Hippocampal formation (tissue), 2 donors: ENCODE measurements around the gene AQP10.
"Not testable (repeated sequence)": the region's sequence is repeated elsewhere in the genome, so short reads cannot be mapped to it uniquely, and the experiment has no call there.

Experiments used
- DNase-seq, 2 donors: peaks; one replicate each; lab custom pipeline; 2025; lab: John Stamatoyannopoulos, UW

The AQP10 gene, protein sequence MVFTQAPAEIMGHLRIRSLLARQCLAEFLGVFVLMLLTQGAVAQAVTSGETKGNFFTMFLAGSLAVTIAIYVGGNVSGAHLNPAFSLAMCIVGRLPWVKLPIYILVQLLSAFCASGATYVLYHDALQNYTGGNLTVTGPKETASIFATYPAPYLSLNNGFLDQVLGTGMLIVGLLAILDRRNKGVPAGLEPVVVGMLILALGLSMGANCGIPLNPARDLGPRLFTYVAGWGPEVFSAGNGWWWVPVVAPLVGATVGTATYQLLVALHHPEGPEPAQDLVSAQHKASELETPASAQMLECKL

DNA sequence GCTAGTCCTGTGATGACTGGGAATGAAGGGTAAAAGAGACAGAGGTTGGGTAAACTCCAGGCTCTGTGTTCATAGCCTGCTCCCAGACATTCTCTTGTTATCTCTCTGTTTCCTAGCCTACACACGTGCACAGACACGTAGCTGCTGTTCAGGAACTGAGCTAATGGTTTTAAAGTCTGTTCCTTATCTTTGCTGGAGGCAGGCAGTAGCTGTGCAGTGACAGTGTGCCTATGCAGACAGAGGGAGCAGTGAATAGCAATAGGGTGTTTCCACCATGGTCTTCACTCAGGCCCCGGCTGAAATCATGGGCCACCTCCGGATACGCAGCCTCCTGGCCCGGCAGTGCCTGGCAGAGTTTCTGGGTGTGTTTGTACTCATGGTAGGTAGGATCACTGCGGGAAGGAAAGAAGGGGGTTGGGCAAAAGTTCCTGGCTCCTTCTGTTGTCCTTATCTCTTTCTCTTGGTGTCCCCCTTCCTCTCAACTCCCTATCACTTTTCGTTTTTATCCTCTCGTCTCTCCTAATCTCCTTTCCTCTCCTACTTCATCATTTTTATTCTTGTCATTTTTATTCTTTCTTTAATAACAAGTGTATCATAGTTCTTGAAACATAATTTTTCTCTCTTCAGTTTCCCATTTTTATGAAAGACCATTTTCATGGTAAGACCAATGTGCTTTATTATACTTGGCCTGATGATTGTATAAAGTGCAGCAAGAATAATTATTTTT lies at the start of gene AQP10:
Gene AQP10, plus strand, starts transcription at position 212 of the 727 bp plus-strand sequence. Its CDS starts 63 bp downstream, at position 275.
- DNase-seq: no peak

DNA sequence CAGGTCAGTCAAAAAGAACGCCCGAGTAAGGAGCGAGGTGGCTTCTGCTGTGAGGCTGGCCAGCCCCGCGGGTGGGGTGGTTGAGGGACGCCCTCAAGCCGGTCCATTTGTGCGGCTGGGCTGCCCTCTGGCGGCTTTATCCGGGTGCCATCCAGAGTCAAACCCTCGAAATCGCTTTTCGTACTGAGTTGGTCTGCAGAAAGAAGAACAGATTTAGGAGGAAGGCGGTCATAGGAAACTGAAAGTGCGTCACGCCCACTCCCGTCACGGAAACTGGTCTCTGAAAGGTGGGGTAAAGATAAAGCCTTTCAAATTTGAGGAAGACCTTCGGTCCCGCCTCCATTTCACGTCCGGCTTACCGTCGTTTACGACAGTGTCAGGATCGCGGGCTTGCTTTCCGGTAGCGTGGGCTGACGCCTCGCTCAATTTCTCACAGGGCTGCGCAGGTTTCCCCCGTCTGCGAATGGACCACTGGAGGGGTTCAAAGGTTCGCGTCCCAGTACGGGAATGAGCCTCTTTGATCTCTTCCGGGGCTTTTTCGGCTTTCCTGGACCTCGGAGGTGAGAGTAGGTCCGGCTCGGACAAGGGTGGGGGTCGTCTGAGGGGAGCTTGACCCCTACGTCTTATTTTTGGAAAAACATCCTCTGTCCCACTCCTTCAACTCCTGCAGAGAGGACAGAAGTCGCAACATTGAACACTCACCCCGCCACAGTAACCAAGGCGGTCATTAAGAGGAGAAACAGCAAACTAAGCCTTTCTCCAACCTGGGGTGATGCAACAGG lies 48.5 kb upstream of the AQP10 start, which contains the start of gene HAX1:
Gene HAX1, plus strand, starts transcription at position 413 of the 782 bp plus-strand sequence. Its CDS starts 95 bp downstream, at position 508.
- DNase-seq: peak; percentile 76 to 93

DNA sequence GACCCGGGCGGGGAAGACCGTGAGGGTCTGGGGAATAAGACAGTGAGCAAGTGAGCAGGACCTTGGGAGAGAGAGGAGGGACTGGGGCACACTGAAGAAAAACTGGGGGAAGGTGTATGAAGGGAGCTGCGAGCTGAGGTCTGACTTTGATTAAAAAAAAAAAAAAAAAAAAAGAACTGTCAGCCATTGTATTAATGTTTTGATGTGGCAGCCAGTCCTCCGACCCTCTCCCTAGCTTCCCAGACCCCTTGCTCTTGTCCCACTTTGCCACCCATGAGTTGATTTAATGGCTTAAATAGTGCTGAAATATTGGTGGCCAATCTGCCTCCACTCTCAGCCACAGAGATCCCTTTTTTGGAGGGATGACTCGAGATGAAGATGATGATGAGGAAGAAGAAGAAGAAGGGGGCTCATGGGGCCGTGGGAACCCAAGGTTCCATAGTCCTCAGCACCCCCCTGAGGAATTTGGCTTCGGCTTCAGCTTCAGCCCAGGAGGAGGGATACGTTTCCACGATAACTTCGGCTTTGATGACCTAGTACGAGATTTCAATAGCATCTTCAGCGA lies 47.8 kb upstream of the AQP10 start:
- no peak for DNase-seq

DNA sequence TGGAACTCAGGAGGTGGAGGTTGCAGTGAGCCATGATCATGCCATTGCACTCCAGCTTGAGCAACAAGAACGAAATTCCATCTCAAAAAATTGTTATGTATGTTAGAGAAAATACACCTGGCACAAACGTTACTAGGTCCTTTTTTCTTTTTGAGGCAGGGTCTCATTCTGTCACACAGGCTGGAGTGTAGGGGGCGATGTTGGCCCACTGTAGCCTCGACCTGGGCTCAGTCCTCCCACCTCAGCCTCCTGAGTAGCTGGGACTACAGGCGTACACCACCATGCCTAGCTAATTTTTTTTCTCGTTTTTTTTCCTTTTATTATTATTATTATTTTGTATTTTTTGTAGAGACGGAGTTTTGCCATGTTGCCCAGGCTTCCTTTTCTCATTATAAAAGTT lies 44.1 kb upstream of the AQP10 start:
- DNase-seq: no peak

DNA sequence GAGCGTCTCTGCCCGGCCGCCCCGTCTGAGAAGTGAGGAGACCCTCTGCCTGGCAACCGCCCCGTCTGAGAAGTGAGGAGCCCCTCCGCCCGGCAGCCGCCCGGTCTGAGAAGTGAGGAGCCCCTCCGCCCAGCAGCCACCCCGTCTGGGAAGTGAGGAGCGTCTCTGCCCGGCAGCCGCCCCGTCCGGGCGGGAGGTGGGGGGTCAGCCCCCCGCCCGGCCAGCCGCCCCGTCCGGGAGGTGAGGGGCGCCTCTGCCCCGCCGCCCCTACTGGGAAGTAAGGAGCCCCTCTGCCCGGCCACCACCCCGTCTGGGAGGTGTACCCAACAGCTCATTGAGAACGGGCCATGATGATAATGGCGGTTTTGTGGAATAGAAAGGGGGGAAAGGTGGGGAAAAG lies 33.3 kb upstream of the AQP10 start:
- DNase-seq: not testable (repeated sequence)

DNA sequence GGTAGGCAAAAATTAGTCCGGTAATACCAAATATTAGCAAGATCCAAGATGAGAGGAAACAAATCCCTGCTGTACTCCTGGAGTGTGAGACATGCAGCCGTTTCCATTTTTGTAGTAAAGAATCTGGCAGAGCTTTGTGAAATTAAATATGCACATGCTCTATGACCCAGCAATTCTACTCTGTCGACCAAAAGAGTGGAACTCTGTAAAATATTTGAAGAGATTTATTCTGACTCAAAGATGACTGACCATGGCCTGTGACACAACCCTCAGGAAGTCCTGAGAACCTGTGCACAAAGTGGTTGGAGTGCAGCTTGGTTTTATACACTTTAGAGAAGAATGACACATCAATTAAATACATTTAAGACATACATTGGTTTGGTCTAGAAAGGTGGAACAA lies 32.2 kb upstream of the AQP10 start:
- DNase-seq: no peak

DNA sequence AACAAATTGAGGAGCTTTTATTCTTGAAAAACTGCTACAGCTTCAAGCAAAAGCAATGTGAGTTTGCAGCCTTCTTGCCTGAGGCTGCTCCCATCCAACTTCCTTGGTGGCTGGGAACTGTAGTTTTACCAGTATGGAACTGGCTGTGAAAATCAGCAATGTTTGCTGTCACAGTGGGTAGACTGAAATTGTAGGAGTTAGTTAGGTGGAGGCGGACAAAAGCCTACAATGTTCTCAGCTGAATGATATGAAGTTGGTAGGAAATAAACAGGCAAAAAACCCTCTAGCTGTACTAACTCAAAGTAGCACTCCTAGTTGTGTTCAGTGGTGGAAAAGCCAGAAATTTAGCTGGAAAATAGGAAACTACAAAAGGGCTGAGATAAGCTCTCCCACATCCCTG lies 30.0 kb upstream of the AQP10 start:
- DNase-seq: no peak

DNA sequence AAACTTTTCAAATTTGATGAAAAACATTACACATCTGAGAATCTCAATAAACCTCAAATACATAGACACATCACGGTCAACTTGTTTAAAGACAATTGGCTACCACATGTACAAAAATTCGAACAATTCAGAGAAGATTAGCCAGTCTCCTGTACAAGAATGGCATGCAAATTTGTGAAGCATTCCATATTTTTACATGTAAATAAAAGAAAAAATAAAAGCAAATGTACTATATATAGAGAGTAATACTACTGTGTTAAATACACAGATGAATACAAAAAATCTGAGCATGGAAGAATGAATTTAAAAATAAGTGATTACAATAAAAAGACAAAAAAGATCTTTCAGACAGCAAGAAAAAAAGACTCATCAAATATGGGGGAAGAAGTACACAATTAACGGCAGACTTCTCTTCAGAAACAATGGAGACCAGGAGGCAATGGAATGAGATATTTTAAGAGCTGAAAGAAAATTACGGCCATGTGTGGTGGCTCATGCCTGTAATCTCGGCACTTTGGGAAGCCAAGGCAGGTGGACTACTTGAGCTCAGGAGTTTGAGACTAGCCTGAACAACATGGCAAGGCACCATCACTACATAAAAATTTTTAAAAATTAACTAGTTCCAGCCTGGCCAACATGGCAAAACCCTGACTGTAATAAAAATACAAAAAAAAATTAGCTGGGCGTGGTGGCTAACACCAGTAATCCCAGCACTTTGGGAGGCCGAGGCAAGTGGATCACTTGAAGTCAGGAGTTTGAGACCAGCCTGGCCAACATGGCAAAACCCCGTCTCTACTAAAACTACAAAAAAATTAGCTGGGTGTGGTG lies 25.3 kb upstream of the AQP10 start:
- no peak for DNase-seq

DNA sequence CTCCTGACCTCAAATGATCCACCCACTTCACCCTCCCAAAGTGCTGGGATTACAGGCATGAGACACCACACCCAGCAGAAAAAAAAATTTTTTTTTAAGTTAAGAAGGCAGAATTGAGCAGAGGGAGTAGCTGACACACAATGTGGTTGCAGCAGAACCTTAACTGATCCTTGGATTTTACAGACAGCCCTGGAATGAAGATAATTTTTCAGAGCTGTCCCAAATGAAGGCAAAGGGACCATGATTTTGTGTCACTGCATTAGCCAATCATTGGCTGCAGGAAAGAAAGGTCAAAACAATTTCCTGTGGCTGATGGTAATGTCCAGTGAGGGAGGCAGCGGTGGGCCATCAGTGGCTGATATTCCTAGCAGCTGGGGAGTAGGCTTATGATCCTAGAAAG lies 19.3 kb upstream of the AQP10 start:
- no peak for DNase-seq

DNA sequence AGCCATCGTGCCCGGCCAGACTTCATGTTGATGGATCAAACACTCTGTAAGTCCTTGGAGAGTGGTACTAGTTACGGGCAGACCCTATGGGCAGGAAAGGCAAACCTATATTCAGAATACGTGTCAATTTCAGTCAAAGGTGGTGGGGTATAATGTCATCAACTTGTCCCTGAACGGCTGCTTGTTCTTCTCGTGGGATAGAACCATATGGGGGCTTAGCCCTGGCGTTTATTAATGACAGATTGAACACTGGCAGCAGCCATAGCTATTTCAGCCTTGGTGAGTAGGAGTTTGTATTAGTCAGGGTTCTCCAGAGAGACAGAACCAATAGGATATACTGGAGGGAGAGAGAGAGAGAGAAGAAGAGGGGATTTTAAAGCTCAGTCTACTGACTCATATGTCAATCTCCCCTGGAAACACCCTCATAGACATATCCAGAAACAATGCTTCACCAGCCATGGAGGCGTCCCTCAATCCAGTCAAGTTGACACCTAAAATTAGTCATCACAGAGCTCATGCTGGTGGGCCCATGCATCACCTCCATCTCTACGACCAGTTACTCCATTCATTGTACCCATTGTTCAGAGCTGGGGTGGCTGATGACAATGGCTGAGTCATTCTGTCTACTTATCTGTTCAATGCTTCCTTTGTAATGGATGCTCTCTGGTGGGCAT lies 16.1 kb upstream of the AQP10 start:
- DNase-seq: no peak

DNA sequence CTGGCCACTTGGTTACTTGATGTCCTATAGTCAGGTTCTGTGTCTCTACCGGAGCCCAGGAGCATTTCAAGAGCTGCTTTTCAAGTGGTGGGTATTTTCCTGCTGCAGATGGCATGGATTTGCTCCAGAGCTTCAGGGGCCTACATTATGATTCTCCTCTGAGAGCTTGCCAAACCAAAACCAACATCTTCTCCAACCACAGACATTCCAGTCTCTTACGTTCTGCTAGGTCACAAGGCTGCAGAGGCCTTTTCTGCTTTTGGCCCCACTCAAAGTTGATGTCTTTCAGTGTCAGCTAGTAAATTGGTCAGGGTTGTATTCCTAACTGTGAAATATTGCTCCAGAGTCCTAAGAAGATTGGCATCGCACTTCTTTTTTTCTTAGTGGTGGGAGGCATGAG lies 14.7 kb upstream of the AQP10 start:
- no peak for DNase-seq

DNA sequence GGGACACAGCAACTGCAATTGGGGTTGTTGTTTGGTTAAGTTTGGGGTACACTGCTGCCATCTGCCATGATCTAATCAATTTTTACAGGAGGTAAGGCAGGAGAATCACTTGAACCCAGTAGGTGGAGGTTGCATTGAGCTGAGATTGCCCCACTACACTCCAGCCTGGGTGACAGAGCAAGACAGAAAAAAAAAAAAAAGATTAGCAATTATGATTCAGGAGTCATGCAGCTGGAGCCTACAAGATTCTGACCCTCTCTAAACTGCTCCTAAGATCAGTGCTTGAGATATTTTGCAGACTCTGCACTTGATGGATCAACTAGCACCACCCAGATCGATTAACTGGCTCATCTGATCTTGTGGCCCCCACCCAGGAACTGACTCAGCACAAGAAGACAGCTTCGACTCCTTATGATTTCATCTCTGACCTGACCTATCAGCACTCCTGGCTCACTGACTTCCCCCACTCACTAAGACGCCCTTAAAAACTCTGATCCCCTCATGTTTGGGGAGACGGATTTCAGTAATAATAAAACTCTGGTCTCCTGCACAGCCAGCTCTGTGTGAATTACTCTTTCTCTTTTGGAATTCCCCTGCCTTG lies 13.1 kb upstream of the AQP10 start:
- DNase-seq: not testable (repeated sequence)

DNA sequence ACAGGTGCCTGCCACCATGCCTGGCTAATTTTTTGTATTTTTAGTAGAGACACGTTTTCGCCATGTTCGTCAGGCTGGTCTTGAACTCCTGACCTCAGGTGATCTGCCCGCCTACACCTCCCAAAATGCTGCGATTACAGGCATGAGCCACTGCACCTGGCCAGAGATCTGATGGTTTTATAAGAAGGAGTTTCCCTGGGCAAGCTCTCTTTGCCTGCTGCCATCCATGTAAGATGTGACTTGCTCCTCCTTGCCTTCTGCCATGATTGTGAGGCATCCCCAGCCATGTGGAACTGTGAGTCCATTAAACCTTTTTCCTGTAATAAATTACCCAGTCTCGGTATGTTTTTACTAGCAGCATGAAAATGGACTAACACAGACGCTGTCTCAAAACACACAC lies 11.8 kb upstream of the AQP10 start:
- DNase-seq: not testable (repeated sequence)

DNA sequence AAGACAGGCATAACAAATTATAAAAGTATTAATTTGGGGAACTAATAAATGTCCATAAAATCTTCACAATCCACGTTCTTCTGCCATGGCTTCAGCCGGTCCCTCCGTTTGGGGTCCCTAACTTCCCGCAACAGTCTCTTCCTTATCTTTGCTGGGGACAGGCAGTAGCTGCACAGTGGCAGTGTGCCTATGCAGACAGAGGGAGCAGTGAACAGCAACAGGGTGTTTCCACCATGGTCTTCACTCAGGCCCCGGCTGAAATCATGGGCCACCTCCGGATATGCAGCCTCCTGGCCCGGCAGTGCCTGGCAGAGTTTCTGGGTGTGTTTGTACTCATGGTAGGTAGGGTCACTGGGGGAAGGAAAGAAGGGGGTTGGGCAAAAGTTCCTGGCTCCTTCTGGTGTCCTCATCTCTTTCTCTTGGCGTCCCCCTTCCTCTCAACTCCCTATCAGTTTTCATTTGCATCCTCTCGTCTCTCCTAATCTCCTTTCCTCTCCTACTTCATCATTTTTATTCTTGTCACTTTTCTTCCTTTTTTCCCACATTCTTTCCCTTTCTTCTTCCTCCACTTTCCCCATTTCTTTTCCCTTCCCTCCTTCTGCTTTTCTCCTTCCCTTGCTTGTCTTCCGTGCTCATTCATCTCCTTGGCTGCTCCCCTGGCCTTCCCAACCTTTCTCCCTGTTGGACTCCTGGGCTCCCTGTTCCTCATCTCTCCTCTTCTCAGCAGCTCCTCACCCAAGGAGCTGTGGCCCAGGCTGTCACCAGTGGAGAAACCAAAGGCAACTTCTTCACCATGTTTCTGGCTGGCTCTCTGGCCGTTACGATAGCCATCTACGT lies 8.4 kb upstream of the AQP10 start:
- not testable (repeated sequence) for DNase-seq

DNA sequence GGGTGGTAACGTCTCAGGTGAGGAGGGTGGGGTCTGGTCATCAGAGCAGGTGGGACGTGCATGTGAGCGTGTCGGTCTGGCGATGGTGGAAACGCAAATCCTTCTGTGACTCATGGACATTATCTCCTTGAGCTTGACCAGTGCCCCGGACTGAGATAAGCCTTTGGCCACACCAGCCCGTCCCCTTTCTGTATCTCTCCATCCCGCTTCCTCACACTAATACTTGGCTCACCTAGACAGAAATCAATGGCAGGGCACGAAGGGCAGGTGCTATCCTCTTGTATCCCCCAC lies 7.9 kb upstream of the AQP10 start:
- no peak for DNase-seq

DNA sequence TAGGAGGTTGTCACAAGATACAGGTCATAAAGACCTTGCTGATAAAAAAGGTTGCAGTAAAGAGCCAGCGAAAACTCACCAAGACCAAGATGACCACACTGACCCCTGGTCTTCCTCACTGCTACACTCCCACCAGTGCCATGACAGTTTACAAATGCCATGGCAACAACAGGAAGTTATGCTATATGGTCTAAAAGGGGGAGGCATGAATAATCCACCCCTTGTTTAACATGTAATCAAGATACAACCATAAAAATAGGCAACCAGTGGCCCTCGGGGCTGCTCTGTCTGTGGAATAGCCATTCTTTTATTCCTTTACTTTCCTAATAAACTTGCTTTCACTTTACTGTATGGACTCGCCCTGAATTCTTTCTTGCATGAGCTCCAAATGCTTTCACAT lies 6.7 kb upstream of the AQP10 start:
- DNase-seq: not testable (repeated sequence)

DNA sequence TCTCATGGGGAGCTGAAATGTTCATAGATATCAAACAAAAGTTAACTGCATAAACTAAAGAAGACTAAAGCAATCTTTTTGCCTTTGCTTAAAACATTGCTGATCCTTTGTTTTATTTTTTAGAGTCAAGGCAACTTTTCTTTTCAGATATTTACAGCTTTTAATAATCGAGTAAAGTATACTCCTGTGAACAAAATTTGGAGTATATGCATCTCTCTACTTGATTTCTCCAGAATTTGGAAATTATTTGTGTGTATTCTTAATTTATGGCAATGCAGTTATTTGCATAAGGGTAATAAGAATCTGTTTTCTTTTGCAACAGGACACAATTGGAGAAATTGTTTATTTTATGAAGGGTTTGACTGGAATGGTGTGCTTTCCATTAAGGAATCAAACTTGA lies 4.2 kb upstream of the AQP10 start:
- DNase-seq: no peak

DNA sequence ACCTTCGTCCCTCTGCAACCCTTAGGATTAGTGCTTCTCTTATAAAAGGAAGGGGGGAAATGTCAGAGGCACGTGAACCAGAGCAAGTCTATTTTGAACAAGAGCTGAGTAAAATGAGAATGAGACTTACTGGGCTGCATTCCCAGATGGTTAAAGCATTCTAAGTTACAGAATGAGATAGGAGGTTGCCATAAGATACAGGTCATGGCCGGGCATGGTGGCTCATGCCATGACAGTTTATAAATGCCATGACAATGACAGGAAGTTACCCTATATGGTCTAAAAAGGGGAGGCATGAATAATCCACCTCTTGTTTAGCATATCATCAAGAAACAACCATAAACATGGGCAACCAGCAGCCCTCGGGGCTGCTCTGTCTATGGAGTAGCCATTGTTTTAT lies 2.5 kb upstream of the AQP10 start:
- no peak for DNase-seq

DNA sequence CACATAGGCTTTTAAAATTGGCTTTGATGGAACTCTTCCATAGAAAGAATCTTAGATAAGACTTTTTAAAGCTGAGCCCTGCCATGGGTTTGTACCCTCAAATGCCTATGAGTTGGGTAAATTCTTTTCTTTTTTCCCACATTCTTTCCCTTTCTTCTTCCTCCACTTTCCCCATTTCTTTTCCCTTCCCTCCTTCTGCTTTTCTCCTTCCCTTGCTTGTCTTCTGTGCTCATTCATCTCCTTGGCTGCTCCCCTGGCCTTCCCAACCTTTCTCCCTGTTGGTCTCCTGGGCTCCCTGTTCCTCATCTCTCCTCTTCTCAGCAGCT lies 679 bp downstream of the AQP10 start:
- DNase-seq: not testable (repeated sequence)

DNA sequence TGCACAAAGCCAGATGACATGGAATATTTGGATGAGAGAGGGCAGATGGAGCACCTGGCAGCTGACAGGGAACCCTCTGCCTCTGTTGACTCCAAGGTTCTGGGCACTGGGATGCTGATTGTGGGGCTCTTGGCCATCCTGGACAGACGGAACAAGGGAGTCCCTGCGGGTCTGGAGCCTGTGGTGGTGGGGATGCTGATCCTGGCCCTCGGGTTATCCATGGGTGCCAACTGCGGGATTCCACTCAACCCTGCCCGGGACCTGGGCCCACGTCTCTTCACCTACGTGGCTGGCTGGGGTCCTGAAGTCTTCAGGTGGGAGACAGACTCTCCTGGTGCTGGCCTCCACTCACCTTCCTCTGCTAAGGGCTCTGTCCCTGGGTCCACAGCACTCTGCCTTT lies 2.6 kb downstream of the AQP10 start:
- DNase-seq: no peak
